K562 (cell line): Measurements from ENCODE around the gene CDC42EP2. TPM values are rescaled to one million over a fixed set of nuclear protein-coding genes. Genes with fewer than 3 reads are reported as not detected.
A peak's percentile ranks its signal among the peaks of the same experiment; 100 is the strongest.

Source experiments
- ATAC-seq: fragments of 200-7000 bp; cut with Tn5 transposase; 3 replicates; pipeline ENCODE4 v1.9.1; 2020; ENCODE audit warnings: moderate library complexity
- BruUV-seq: library from RNA; stranded (reverse); fragments of 400-500 nt; replicated peaks from 2 replicates; lab custom pipeline; 2021; lab: Mats Ljungman, UMichigan
- CTCF ChIA-PET: fragments of 300-600 bp; formaldehyde crosslinking; extraction: SDS; loops from one replicate; lab custom pipeline; 2021; ENCODE audit warnings: low intra/inter-chr PET ratio; lab: Yijun Ruan, JAX
- POLR2A ChIA-PET: fragments of 300-600, 350-650 bp; sonication (Branson Sonifier 250); formaldehyde crosslinking; extraction: SDS; loops from one replicate; lab custom pipeline; 2021; ENCODE audit warnings: antibody characterized with exemption, inconsistent platforms; lab: Yijun Ruan, JAX
- DNase-seq, 4 experiments: peaks; one replicate each; pipeline versions ENCODE4 v3.0.0 to v3.0.0-alpha.2; 2011 to 2018; ENCODE audit warnings: low spot score in 3 of 4, mixed read lengths in 3 of 4; ENCODE audit errors: extremely low read depth in 1 of 4
- FAIRE-seq: peaks from 2 replicates; lab custom pipeline; 2011; peaks lifted over from hg19 to GRCh38; lab: Jason Lieb, UNC
- H2AFZ ChIP-seq: 2 replicates; pipeline ENCODE4 v1.6.0; 2011; ENCODE audit warnings: low read depth, low read length, control low read depth, inconsistent platforms
- H3K27ac ChIP-seq: fragments of 200-600 bp; 3 replicates; pipeline ENCODE4 v1.8.0; 2011; ENCODE audit warnings: low read depth, mild to moderate bottlenecking, control low read depth, inconsistent platforms, low read length, moderate library complexity, mixed read lengths; ENCODE audit errors: extremely low read depth
- H3K27me3 ChIP-seq, 2 experiments: fragments of 300-600 bp in 1 of 2; 2 replicates in 1 of 2; 3 replicates in 1 of 2; pipeline versions ENCODE4 v1.6.0 to v1.8.0; 2011; ENCODE audit warnings: inconsistent platforms in 2 of 2, low read length in 2 of 2, mild to moderate bottlenecking in 1 of 2, mixed read lengths in 1 of 2, moderate library complexity in 1 of 2; ENCODE audit not compliant: control insufficient read depth in 2 of 2, insufficient read depth in 2 of 2
- H3K36me3 ChIP-seq: fragments of 300-600 bp; 3 replicates; pipeline ENCODE4 v1.8.0; 2011; ENCODE audit warnings: mild to moderate bottlenecking, low read length, inconsistent platforms; ENCODE audit not compliant: control insufficient read depth, insufficient read depth
- H3K4me1 ChIP-seq, 2 experiments: fragments of 200-600 bp in 1 of 2; replicated peaks in 1 of 2; 2 replicates in 1 of 2; 3 replicates in 1 of 2; pipeline versions ENCODE4 v1.5.1 to v1.8.0; 2011; ENCODE audit warnings: inconsistent platforms in 2 of 2, low read length in 2 of 2, mild to moderate bottlenecking in 1 of 2, mixed read lengths in 1 of 2, moderate library complexity in 1 of 2; ENCODE audit not compliant: control insufficient read depth in 2 of 2, insufficient read depth in 2 of 2
- H3K4me2 ChIP-seq: 2 replicates; pipeline ENCODE4 v1.6.1; 2011; ENCODE audit warnings: low read length, control low read depth, inconsistent platforms, mixed read lengths; ENCODE audit not compliant: insufficient read depth
- H3K4me3 ChIP-seq: fragments of 200-600 bp; sonication (generic), shearing (Covaris generic); 2 replicates; pipeline ENCODE4 v1.5.1; 2016; ENCODE audit warnings: control low read depth, inconsistent platforms
- H3K79me2 ChIP-seq: fragments of 200-600 bp; 3 replicates; pipeline ENCODE4 v1.8.0; 2011; ENCODE audit warnings: low read length, inconsistent platforms; ENCODE audit not compliant: control insufficient read depth, insufficient read depth
- H3K9ac ChIP-seq, 2 experiments: 2 replicates each; pipeline versions ENCODE4 v1.6.0 to v1.6.1; 2011; ENCODE audit warnings: low read depth in 2 of 2, low read length in 2 of 2, control low read depth in 1 of 2, inconsistent platforms in 1 of 2, mild to moderate bottlenecking in 1 of 2, mixed read lengths in 1 of 2; ENCODE audit not compliant: insufficient read depth in 1 of 2
- H3K9me1 ChIP-seq: one replicate; pipeline ENCODE4 v1.6.0; 2011; ENCODE audit warnings: inconsistent platforms, mild to moderate bottlenecking, low read length, moderate library complexity; ENCODE audit not compliant: control insufficient read depth, insufficient read depth
- H3K9me3 ChIP-seq: replicated peaks from 2 replicates; pipeline ENCODE4 v1.5.1; 2011; ENCODE audit warnings: low read depth, low read length, inconsistent platforms; ENCODE audit not compliant: control insufficient read depth, insufficient read depth
- H4K20me1 ChIP-seq: replicated peaks from 2 replicates; pipeline ENCODE4 v1.6.1; 2011; ENCODE audit warnings: low read length, inconsistent platforms, mixed read lengths; ENCODE audit not compliant: control insufficient read depth, insufficient read depth
- CBFA2T3 ChIP-seq: fragments of 450-650 bp; IDR thresholded peaks from 2 replicates; pipeline ENCODE4 v1.6.1; 2017
- DNMT1 ChIP-seq: fragments of 450-650 bp; IDR thresholded peaks from 2 replicates; pipeline ENCODE4 v1.6.1; 2016; ENCODE audit warnings: antibody characterized with exemption, mild to moderate bottlenecking
- EP300 ChIP-seq: IDR thresholded peaks from 2 replicates; pipeline ENCODE4 v1.6.1; 2012; ENCODE audit warnings: low read length, improper control_type of control experiment
- HMGXB4 ChIP-seq: sonication (generic); formaldehyde crosslinking; IDR thresholded peaks from 2 replicates; pipeline ENCODE4 v1.8.1; 2023; ENCODE audit warnings: mild to moderate bottlenecking, missing genetic modification reagents
- NEUROD1 ChIP-seq: fragments of 150-350 bp; IDR thresholded peaks from 2 replicates; pipeline ENCODE4 v1.6.1; 2014; ENCODE audit warnings: borderline replicate concordance, low read length, low read depth; ENCODE audit not compliant: partially characterized antibody
- RNF219 ChIP-seq: fragments of 250-450 bp; sonication (Bioruptor Pico); IDR thresholded peaks from 2 replicates; pipeline ENCODE4 v1.5.0; 2022; ENCODE audit warnings: mild to moderate bottlenecking
- ZBTB2 ChIP-seq: fragments of 450-650 bp; IDR thresholded peaks from 2 replicates; pipeline ENCODE4 v1.6.1; 2016; ENCODE audit warnings: antibody characterized with exemption
- ZNF75A ChIP-seq: fragments of 450-650 bp; formaldehyde crosslinking; IDR thresholded peaks from 2 replicates; pipeline ENCODE4 v1.4.0; 2020; ENCODE audit warnings: mild to moderate bottlenecking
- WGBS: fragments of 100-300 bp; shearing (Covaris generic); methylation state at CpG from one replicate; pipeline ENCODE4 v1.1.6; 2016; ENCODE audit warnings: low coverage, mixed read lengths; ENCODE audit not compliant: insufficient coverage; ENCODE audit errors: missing lambda C conversion rate; 5-methylcytosine and 5-hydroxymethylcytosine counted together
- in situ Hi-C: fragments of 300-500 bp; cut with MboI; formaldehyde crosslinking; loops from 4 replicates; pipeline ENCODE4 v1.15.0; 2018; ENCODE audit warnings: inconsistent platforms, mixed read lengths
- intact Hi-C: fragments of 100-400 bp; cut with micrococcal nuclease; formaldehyde crosslinking; loops from 2 replicates; pipeline ENCODE4 v1.14.2; 2022
- polyA plus RNA-seq, 8 experiments: library from polyadenylated mRNA; depleted of rRNA in 4 of 8; stranded (reverse) in 5 of 8; unstranded in 3 of 8; fragments of >200 nt; fragmentation: Nextera tagmentation in 2 of 8; fragmentation: Illumina TruSeq in 1 of 8; extraction: Ambion mirVana in 2 of 8; extraction: Trizol in 1 of 8; gene quantifications; 2 replicates each; pipeline versions ENCODE4 v1.2.1 to v1.2.3, GENCODE V29; 2011 to 2014; ENCODE audit warnings: inconsistent platforms in 1 of 8, missing spikeins in 1 of 8
- total RNA-seq, 7 experiments: library from RNA; depleted of rRNA in 6 of 7; stranded (reverse); fragments of >200 nt in 6 of 7; fragmentation: Illumina TruSeq in 2 of 7; extraction: Trizol in 2 of 7; gene quantifications; 2 replicates each; pipeline versions ENCODE4 v1.2.1 to v1.2.3, GENCODE V29; 2011 to 2021; ENCODE audit warnings: low replicate concordance in 1 of 7

Gene CDC42EP2
- total and polyA plus RNA-seq, 9 of the 15 experiments (the other 6 are each of a cell fraction or from before 2014, with no cell fraction given), result 0.27 to 3.5 (median 0.83) TPM; not detected in 1

- Histone ChIP-seq H3K4me2 (peak overlapping the region; percentile 77), H3K36me3 (peaks cover 24% of the 10 kb centered on the region; the same call in 1 of the 3 replicates), H3K27me3 (no peaks in the 10 kb centered on the region), H3K4me1 (peaks cover 25 to 48% of the 10 kb centered on the region in 2 experiments), H3K4me3 (peak overlapping the region; percentile 63), H3K27ac (peak overlapping the region; percentile 47), H3K9ac (peak overlapping the region; percentile 36 to 90; a peak in 3 of 4 replicates), H3K9me1 (no peaks in the 10 kb centered on the region), H3K79me2 (no peaks in the 10 kb centered on the region), H3K9me3 (no peaks in the 10 kb centered on the region), H2AFZ (peak overlapping the region; percentile 81), H4K20me1 (peaks cover 10% of the 10 kb centered on the region; the same call in 1 of the 2 replicates)
- under 1% methylated on average over 23 of the region's 47 CpGs for WGBS
- FAIRE-seq (no peak), DNase-seq (peak; percentile 70 to 87 (median 80)), ATAC-seq (peak; percentile 60)
- in situ Hi-C loops, result no loop called here
- ChIA-PET CTCF (interaction anchor here (0.6 to 0.9 kb wide), 2 partner anchors 36 to 80 kb away, joined by 3 to 5 read pairs; no protein-coding TSS in a partner anchor), POLR2A (interaction anchor here (0.6 to 15.6 kb wide), 11 partner anchors 16 to 1150 kb away, joined by 3 to 253 read pairs (median 4); partner anchors contain the start of genes DPF2, MALAT1 and NEAT1)
- intact Hi-C loops, result no loop called here
- no TSS peak for BruUV-seq
- TF ChIP-seq NEUROD1 (peak; percentile 12), DNMT1 (no peak), ZNF75A (CRISPR knock-in tag) (no peak), HMGXB4 (CRISPR knock-in tag) (0 out of 2 replicates have a peak, but pooled peaks have one; percentile 28), CBFA2T3 (peak; percentile 75), ZBTB2 (peak; percentile 35; the same call in 1 of the 2 replicates), EP300 (peak; percentile 35; the same call in 1 of the 2 replicates), RNF219 (CRISPR knock-in tag) (no peak)
These were observed 40.5 kb downstream of the CDC42EP2 start for GRCh38 chr11:65355013-65355775.
